IMR-90 (cell line): ENCODE results near the gene RHOBTB3. TPM values are rescaled to one million over a fixed set of nuclear protein-coding genes. Genes with fewer than 3 reads are reported as not detected.

ENCODE experiments used
- ATAC-seq: fragments of 200-7000 bp; cut with Tn5 transposase; 2 replicates; pipeline ENCODE4 v1.9.1; 2020; ENCODE audit warnings: low read depth, mild to moderate bottlenecking, moderate library complexity
- Bru-seq: library from RNA; stranded (reverse); fragments of 400-500 nt; gene quantifications from one replicate; lab custom pipeline; 2021; lab: Mats Ljungman, UMichigan
- BruChase-seq, 2 experiments: library from RNA; stranded (reverse); fragments of 400-500 nt; gene quantifications; one replicate each; lab custom pipeline; 2021; lab: Mats Ljungman, UMichigan
- BruUV-seq: library from RNA; stranded (reverse); fragments of 400-500 nt; replicated peaks from 2 replicates; lab custom pipeline; 2021; lab: Mats Ljungman, UMichigan
- CTCF ChIA-PET: fragments of 300-600 bp; formaldehyde crosslinking; extraction: SDS; loops from one replicate; lab custom pipeline; 2021; ENCODE audit warnings: antibody characterized with exemption; lab: Yijun Ruan, JAX
- POLR2A ChIA-PET: fragments of 300-600 bp; sonication (Branson Sonifier 250); formaldehyde crosslinking; loops from one replicate; lab custom pipeline; 2022; ENCODE audit warnings: antibody characterized with exemption; ENCODE audit not compliant: unreplicated experiment; lab: Charles Lee
- DNase-seq: peaks from one replicate; pipeline ENCODE4 v3.0.0; 2013
- H2AFZ ChIP-seq: replicated peaks from 2 replicates; pipeline ENCODE3; 2013; ENCODE audit warnings: low read length, mild to moderate bottlenecking; ENCODE audit not compliant: poor library complexity
- H2AK5ac ChIP-seq: 2 replicates; pipeline ENCODE4 v1.6.1; 2013; ENCODE audit warnings: low read depth, low read length, inconsistent platforms
- H2AK9ac ChIP-seq: replicated peaks from 2 replicates; pipeline ENCODE3; 2013; ENCODE audit warnings: mild to moderate bottlenecking, low read depth, low read length, moderate library complexity; ENCODE audit not compliant: poor library complexity
- H2BK120ac ChIP-seq: 2 replicates; pipeline ENCODE4 v1.6.1; 2013; ENCODE audit warnings: low read depth, low read length, inconsistent platforms
- H2BK15ac ChIP-seq: 3 replicates; pipeline ENCODE4 v1.6.1; 2013; ENCODE audit warnings: low read depth, low read length, inconsistent platforms
- H2BK20ac ChIP-seq: 2 replicates; pipeline ENCODE4 v1.6.1; 2013; ENCODE audit warnings: low read depth, mild to moderate bottlenecking, inconsistent platforms, low read length, moderate library complexity
- H2BK5ac ChIP-seq: 2 replicates; pipeline ENCODE4 v1.6.1; 2013; ENCODE audit warnings: mild to moderate bottlenecking, low read depth, low read length, inconsistent platforms; ENCODE audit not compliant: poor library complexity, severe bottlenecking
- H3K14ac ChIP-seq: replicated peaks from 2 replicates; pipeline ENCODE4 v1.6.1; 2013; ENCODE audit warnings: low read depth, low read length, inconsistent platforms
- H3K18ac ChIP-seq: 2 replicates; pipeline ENCODE4 v1.6.1; 2013; ENCODE audit warnings: low read depth, low read length, control low read depth
- H3K23ac ChIP-seq: 2 replicates; pipeline ENCODE4 v1.6.1; 2013; ENCODE audit warnings: low read depth, low read length, inconsistent platforms
- H3K27ac ChIP-seq: 2 replicates; pipeline ENCODE4 v1.5.1; 2013; ENCODE audit warnings: mild to moderate bottlenecking, control low read depth, low read length; ENCODE audit not compliant: insufficient read depth
- H3K27me3 ChIP-seq: 2 replicates; pipeline ENCODE4 v1.6.1; 2013; ENCODE audit warnings: low read length; ENCODE audit not compliant: control insufficient read depth, insufficient read depth
- H3K36me3 ChIP-seq: 2 replicates; pipeline ENCODE4 v1.6.1; 2013; ENCODE audit warnings: low read length, mixed read lengths; ENCODE audit not compliant: control insufficient read depth, insufficient read depth
- H3K4ac ChIP-seq: 2 replicates; pipeline ENCODE4 v1.6.1; 2013; ENCODE audit warnings: low read depth, low read length, inconsistent platforms
- H3K4me1 ChIP-seq: 2 replicates; pipeline ENCODE4 v1.6.1; 2013; ENCODE audit warnings: low read length, mixed read lengths; ENCODE audit not compliant: control insufficient read depth, insufficient read depth
- H3K4me2 ChIP-seq: 2 replicates; pipeline ENCODE4 v1.6.1; 2013; ENCODE audit warnings: low read depth, mild to moderate bottlenecking, control low read depth, low read length, moderate library complexity
- H3K4me3 ChIP-seq: 2 replicates; pipeline ENCODE4 v1.5.1; 2013; ENCODE audit warnings: low read depth, mild to moderate bottlenecking, control low read depth, low read length, moderate library complexity; ENCODE audit not compliant: insufficient read depth
- H3K56ac ChIP-seq: 2 replicates; pipeline ENCODE4 v1.6.1; 2013; ENCODE audit warnings: low read length, inconsistent platforms; ENCODE audit not compliant: insufficient read depth; ENCODE audit errors: extremely low read depth
- H3K79me1 ChIP-seq, 2 experiments: 2 replicates each; pipeline ENCODE4 v1.6.1; 2013; ENCODE audit warnings: low read length in 2 of 2, inconsistent platforms in 1 of 2, low read depth in 1 of 2
- H3K9ac ChIP-seq: 2 replicates; pipeline ENCODE4 v1.6.1; 2013; ENCODE audit warnings: low read depth, low read length, control low read depth
- H3K9me1 ChIP-seq: 2 replicates; pipeline ENCODE4 v1.6.1; 2013; ENCODE audit warnings: low read length, inconsistent platforms; ENCODE audit not compliant: insufficient read depth
- H3K9me3 ChIP-seq: 2 replicates; pipeline ENCODE4 v1.6.1; 2013; ENCODE audit warnings: low read length; ENCODE audit not compliant: control insufficient read depth, insufficient read depth
- H4K20me1 ChIP-seq: 2 replicates; pipeline ENCODE4 v1.6.1; 2013; ENCODE audit warnings: low read length, inconsistent platforms; ENCODE audit not compliant: insufficient read depth
- H4K5ac ChIP-seq: 2 replicates; pipeline ENCODE4 v1.6.1; 2013; ENCODE audit warnings: mild to moderate bottlenecking, low read depth, low read length, control low read depth
- H4K8ac ChIP-seq, 2 experiments: 2 replicates each; pipeline ENCODE4 v1.6.1; 2013; ENCODE audit warnings: low read depth in 2 of 2, low read length in 2 of 2, control low read depth in 1 of 2, inconsistent platforms in 1 of 2
- H4K91ac ChIP-seq: 2 replicates; pipeline ENCODE4 v1.6.1; 2013; ENCODE audit warnings: low read depth, low read length, inconsistent platforms; ENCODE audit not compliant: insufficient read depth
- BHLHE40 ChIP-seq: fragments of 150-350 bp; IDR thresholded peaks from 2 replicates; pipeline ENCODE4 v1.6.1; 2016; ENCODE audit warnings: mild to moderate bottlenecking, low read depth, low read length
- CHD1 ChIP-seq: IDR thresholded peaks from 2 replicates; pipeline ENCODE4 v1.6.1; 2012; ENCODE audit warnings: low read depth, low read length, improper control_type of control experiment
- MAZ ChIP-seq: IDR thresholded peaks from 2 replicates; pipeline ENCODE4 v1.6.1; 2012; ENCODE audit warnings: low read depth, mild to moderate bottlenecking, low read length, improper control_type of control experiment, moderate library complexity, borderline replicate concordance
- MXI1 ChIP-seq: IDR thresholded peaks from 2 replicates; pipeline ENCODE4 v1.6.1; 2012; ENCODE audit warnings: low read depth, mild to moderate bottlenecking, low read length, moderate library complexity, borderline replicate concordance
- POLR2A ChIP-seq: IDR thresholded peaks from 2 replicates; pipeline ENCODE4 v1.6.1; 2012; ENCODE audit warnings: mild to moderate bottlenecking, low read depth, low read length
- USF2 ChIP-seq: fragments of 150-350 bp; IDR thresholded peaks from 2 replicates; pipeline ENCODE4 v1.6.1; 2017; ENCODE audit warnings: mild to moderate bottlenecking, antibody characterized with exemption, low read length, low read depth
- WGBS, 2 experiments: methylation state at CpG; one replicate each; pipeline versions ENCODE4 v1.1.5 to v1.1.7; 2013; ENCODE audit warnings: missing lambda C conversion rate in 2 of 2; ENCODE audit not compliant: insufficient read length in 1 of 2; ENCODE audit errors: extremely low coverage in 2 of 2; 5-methylcytosine and 5-hydroxymethylcytosine counted together
- dilution Hi-C: fragments of 300-500 bp; cut with HindIII; formaldehyde crosslinking; loops from one replicate; pipeline ENCODE4 v1.14.3; 2018; ENCODE audit warnings: low sequenced_read_pairs; ENCODE audit not compliant: unreplicated experiment
- in situ Hi-C: fragments of 300-500 bp; cut with MboI; formaldehyde crosslinking; loops from 3 replicates; pipeline ENCODE4 v1.14.3; 2019; ENCODE audit warnings: low sequenced_read_pairs, inconsistent platforms, mixed read lengths
- intact Hi-C: fragments of 100-400 bp; cut with micrococcal nuclease; formaldehyde crosslinking; loops from 2 replicates; pipeline ENCODE4 v1.10.0; 2022
- long read RNA-seq: library from polyadenylated mRNA; unstranded; transcript quantifications from one replicate; pipeline ENCODE4 v2.0.0, GENCODE V29; 2021; ENCODE audit not compliant: unreplicated experiment
- polyA plus RNA-seq, 3 experiments: library from polyadenylated mRNA; depleted of rRNA; stranded (reverse); fragments of >200 nt; gene quantifications; 2 replicates each; pipeline ENCODE4 v1.2.3, GENCODE V29; 2012; ENCODE audit warnings: low replicate concordance in 1 of 3
- total RNA-seq: library from RNA; depleted of rRNA; stranded (reverse); fragments of >200 nt; gene quantifications from 2 replicates; pipeline ENCODE4 v1.2.3, GENCODE V29; 2012; rRNA removed

The RHOBTB3 gene
- 356 and 447 TPM in 2 replicates for total RNA-seq
- polyA plus RNA-seq (2012; rRNA removed): 117 and 118 TPM in 2 replicates
- polyA plus RNA-seq (2012; cell fraction: cytosol; rRNA removed): 106 and 114 TPM in 2 replicates
- polyA plus RNA-seq (2012; cell fraction: nucleus; rRNA removed; ENCODE audit: low replicate concordance): 115 and 315 TPM in 2 replicates
- percentile 100 among the genes with signal in this experiment for Bru-seq, nascent RNA
- BruChase-seq, experiment 1, labeled RNA remaining after a 6-hour chase: percentile 100 among the genes with signal in this experiment
- percentile 99 among the genes with signal in this experiment for BruChase-seq, experiment 2, labeled RNA remaining after a 2-hour chase
- long read RNA-seq, full-length matches to known transcripts: 150 of 771 reads
- long read RNA-seq, partial matches to known transcripts: 468 of 771 reads
- long read RNA-seq, other reads (novel, unspliced or antisense): 153 of 771 reads

GRCh38 chr5:95730730-95731570 lies at the start of gene RHOBTB3:
Gene RHOBTB3, plus strand, starts transcription at chr5:95731336. Its CDS starts 347 bp downstream, at chr5:95731683.
- TSS peak; percentile 64 for BruUV-seq
- POLR2A ChIA-PET: interaction anchor here (0.6 to 1.7 kb wide), 8 partner anchors 10 to 125 kb away, joined by 3 to 20 read pairs (median 6); partner anchors contain the start of gene GLRX
- Histone ChIP-seq H3K27ac (peak within 1 kb of the TSS; percentile 100), H3K4me2 (peak within 1 kb of the TSS; percentile 97), H3K4me1 (peaks cover 14% of the 10 kb centered on the region), H3K18ac (peak within 1 kb of the TSS; percentile 84), H2AK9ac (peak within 1 kb of the TSS; percentile 94), H3K36me3 (peaks cover 6% of the 10 kb centered on the region), H3K14ac (peak within 1 kb of the TSS; percentile 98), H2BK20ac (peak within 1 kb of the TSS; percentile 58), H3K9ac (peak within 1 kb of the TSS; percentile 97), H3K27me3 (no peaks in the 10 kb centered on the region), H3K23ac (peak within 1 kb of the TSS; percentile 99), H3K4me3 (peak within 1 kb of the TSS; percentile 98), H3K9me1 (peaks cover 12% of the 10 kb centered on the region; the same call in 1 of the 2 replicates), H3K4ac (peak within 1 kb of the TSS; percentile 98), H2BK15ac (peak within 1 kb of the TSS; percentile 90; the same call in 2 of the 3 replicates), H4K91ac (peak within 1 kb of the TSS; percentile 94), H2BK120ac (peak within 1 kb of the TSS; percentile 83), H3K56ac (peak within 1 kb of the TSS; percentile 85), H3K79me1 (peaks cover 6 to 46% of the 10 kb centered on the region in 2 experiments; a peak in 2 of 4 replicates), H4K8ac (peak within 1 kb of the TSS; percentile 88), H2AFZ (peak within 1 kb of the TSS; percentile 93), H3K9me3 (no peaks in the 10 kb centered on the region), H4K5ac (peak within 1 kb of the TSS; percentile 82), H4K20me1 (peaks cover 18% of the 10 kb centered on the region), H2AK5ac (peak within 1 kb of the TSS; percentile 99), H2BK5ac (peak within 1 kb of the TSS; percentile 95)
- intact Hi-C loops (loop anchor here (5.0 to 10.0 kb wide), 2 partner anchors 84 to 176 kb away; partner anchors contain the start of genes ARSK, RFESD and SKIC3), in situ Hi-C loops (loop anchor here (5.0 kb wide), 1 partner anchor 64 kb away; no protein-coding TSS in a partner anchor), dilution Hi-C loops (no loop called here)
- ATAC-seq (peak; percentile 75), DNase-seq (peak; percentile 91)
- TF ChIP-seq MXI1: peak; percentile 85; the same call in 1 of the 2 replicates
- peak; percentile 63; the same call in 1 of the 2 replicates for TF ChIP-seq POLR2A
- peak; percentile 49; the same call in 1 of the 2 replicates for TF ChIP-seq USF2
- TF ChIP-seq MAZ: peak; percentile 86; the same call in 1 of the 2 replicates
- TF ChIP-seq CHD1: no peak
- peak; percentile 96 for TF ChIP-seq BHLHE40
- 0% methylated on average over 35 of the region's 78 CpGs; no CpG with 5 or more reads in 1 of the 2 experiments for WGBS, 2 experiments
- CTCF ChIA-PET: interaction anchor here (0.6 to 2.1 kb wide), 4 partner anchors 13 to 115 kb away, joined by 3 to 12 read pairs (median 4); no protein-coding TSS in a partner anchor
